ENCODE measurements around the gene FAM3A. TPM values are rescaled to one million over a fixed set of nuclear protein-coding genes. Genes with fewer than 3 reads are reported as not detected.
A peak's percentile ranks its signal among the peaks of the same experiment; 100 is the strongest.

FAM3A gene
- total and polyA plus RNA-seq, 10 of the 15 experiments (the other 5 are each of a cell fraction or from before 2014, with no cell fraction given), result 0.29 to 21.1 (median 11.4) TPM

- TF ChIP-seq, protein P1, sequence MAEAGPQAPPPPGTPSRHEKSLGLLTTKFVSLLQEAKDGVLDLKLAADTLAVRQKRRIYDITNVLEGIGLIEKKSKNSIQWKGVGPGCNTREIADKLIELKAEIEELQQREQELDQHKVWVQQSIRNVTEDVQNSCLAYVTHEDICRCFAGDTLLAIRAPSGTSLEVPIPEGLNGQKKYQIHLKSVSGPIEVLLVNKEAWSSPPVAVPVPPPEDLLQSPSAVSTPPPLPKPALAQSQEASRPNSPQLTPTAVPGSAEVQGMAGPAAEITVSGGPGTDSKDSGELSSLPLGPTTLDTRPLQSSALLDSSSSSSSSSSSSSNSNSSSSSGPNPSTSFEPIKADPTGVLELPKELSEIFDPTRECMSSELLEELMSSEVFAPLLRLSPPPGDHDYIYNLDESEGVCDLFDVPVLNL (IDR thresholded peaks at IDR 0.05; ENCODE audit: low read depth, low read length), result no peak
- TF ChIP-seq TBL1XR1 (IDR thresholded peaks at IDR 0.05; ENCODE audit: low read depth, low read length), result no peak
- TF ChIP-seq MEF2A (IDR thresholded peaks at IDR 0.05; ENCODE audit: insufficient read depth, low read depth, low read length), result no peak
- TF ChIP-seq GABPA (IDR thresholded peaks at IDR 0.05; ENCODE audit: low read depth), result no peak
- TF ChIP-seq RUNX3 (IDR thresholded peaks at IDR 0.05; ENCODE audit: low read length), result no peak
Measured at GRCh38 chrX:154481195-154481594, 34.8 kb downstream of the FAM3A start (continued).

DNA sequence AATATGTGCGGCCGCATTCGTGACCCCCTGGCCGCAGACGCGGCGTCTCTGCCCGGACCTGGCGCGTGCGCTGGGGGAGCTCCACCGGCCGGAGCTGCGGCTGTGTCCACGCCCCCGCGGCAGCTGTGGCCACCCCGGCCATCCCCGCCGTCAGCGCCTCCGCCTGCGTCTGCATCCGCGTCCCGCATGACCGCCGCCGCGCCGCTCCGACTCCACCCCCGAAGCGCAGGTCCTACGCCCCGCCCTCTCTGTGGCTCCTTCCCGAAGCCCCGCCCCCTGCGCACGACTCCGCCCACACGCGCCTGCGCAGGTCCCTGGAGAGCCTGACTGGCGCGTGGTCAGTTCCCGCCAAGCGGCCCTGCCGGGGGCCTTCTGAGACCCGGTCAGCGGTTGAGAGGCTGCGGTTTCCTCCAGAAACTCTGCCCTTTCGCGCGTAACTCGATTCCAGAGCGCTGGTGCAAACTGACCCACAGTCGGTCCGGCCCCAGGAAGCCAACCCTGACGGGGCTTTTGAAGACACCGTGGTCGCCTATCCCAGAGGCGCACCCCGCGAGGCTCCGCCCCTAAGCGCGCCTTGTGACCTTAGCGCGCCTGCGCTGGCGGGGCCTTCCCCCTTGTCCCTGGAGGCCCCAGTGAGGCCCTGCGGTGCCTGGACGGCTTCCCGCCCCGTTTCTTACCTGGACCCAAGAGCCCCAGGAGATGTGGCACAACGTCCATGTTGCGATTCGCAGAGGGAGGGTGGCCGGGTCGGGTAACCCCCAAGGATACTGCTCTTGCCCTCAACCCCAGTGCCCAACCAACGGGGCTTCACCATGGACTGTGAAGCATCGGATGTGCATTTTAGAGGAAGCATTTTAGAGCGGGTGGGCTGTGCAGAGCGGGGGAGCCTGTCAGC is 37.1 kb downstream of the FAM3A start, which contains the start of gene LAGE3:
Gene LAGE3 (minus strand): TSS at position 554 of the 895 bp plus-strand sequence. CDS start 366 bp downstream, at position 188.
- Histone ChIP-seq H4K20me1 (ENCODE audit: control insufficient read depth, insufficient read depth) (no peaks in the 10 kb centered on the region), H3K27me3 (replicated peaks in 1 of 2; ENCODE audit: control insufficient read depth in 2 of 2, insufficient read depth in 2 of 2, low read length in 1 of 2) (no peaks in the 10 kb centered on the region), H3K4me2 (ENCODE audit: control insufficient read depth, insufficient read depth) (peak within 1 kb of the TSS; percentile 94), H3K79me2 (ENCODE audit: control insufficient read depth, insufficient read depth, low read length) (no peaks in the 10 kb centered on the region; the same call in 1 of the 2 replicates), H2AFZ (ENCODE audit: control insufficient read depth, low read depth, low read length) (peak within 1 kb of the TSS; percentile 80), H3K9ac (ENCODE audit: control insufficient read depth, insufficient read depth, low read length) (peak within 1 kb of the TSS; percentile 57), H3K9me3 (replicated peaks; ENCODE audit: control insufficient read depth, insufficient read depth, low read length) (no peaks in the 10 kb centered on the region), H3K36me3 (ENCODE audit: control insufficient read depth in 2 of 2, insufficient read depth in 2 of 2, low read length in 1 of 2) (no peaks in the 10 kb centered on the region), H3K4me3 (peak within 1 kb of the TSS; percentile 58; the same call in 1 of the 2 replicates), H3K27ac (ENCODE audit: control insufficient read depth, insufficient read depth) (peak within 1 kb of the TSS; percentile 67), H3K4me1 (ENCODE audit: control insufficient read depth, insufficient read depth, low read length) (no peaks in the 10 kb centered on the region; the same call in 1 of the 2 replicates)
- intact Hi-C loops (cut with micrococcal nuclease; ENCODE audit: unreplicated experiment) (loop anchor here (2.0 to 5.0 kb wide), 3 partner anchors 38 to 68 kb away; partner anchors contain the start of genes FAM3A, GDI1 and TAFAZZIN), in situ Hi-C loops (cut with MboI) (no loop called here)
- WGBS (ENCODE audit: insufficient coverage, insufficient replicate concordance, low lambda C conversion rate, missing lambda C conversion rate), result 41% methylated on average over 77 of the region's 85 CpGs
- no peak for FAIRE-seq
- ChIA-PET CTCF (interaction anchor here (0.8 kb wide), 1 partner anchor 11 kb away, joined by 3 read pairs; the partner anchor contains the start of gene SLC10A3), RAD21 (ENCODE audit: unreplicated experiment) (interaction anchor here (0.6 to 0.8 kb wide), 4 partner anchors 8 to 49 kb away, joined by 3 to 6 read pairs (median 4); partner anchors contain the start of gene SLC10A3), SMC1A (ENCODE audit: uncharacterized antibody, unreplicated experiment) (interaction anchor here (0.6 kb wide), 1 partner anchor 409 kb away, joined by 3 read pairs; no protein-coding TSS in a partner anchor), POLR2A (interaction anchor here (0.5 to 1.4 kb wide), 7 partner anchors 8 to 48 kb away, joined by 3 to 7 read pairs (median 3); partner anchors contain the start of genes FAM3A, SLC10A3 and UBL4A)
- peak; percentile 64 for DNase-seq (ENCODE audit: low read depth, low spot score)
- no TSS peak for BruUV-seq (replicated peaks)
- peak; percentile 94 for ATAC-seq
- TF ChIP-seq IKZF2 (IDR thresholded peaks at IDR 0.05) (peak; percentile 16 to 17; a peak in 1 of 4 replicates), POU2F2 (IDR thresholded peaks at IDR 0.05; ENCODE audit: borderline replicate concordance, low read depth, low read length) (no peak), GATAD2B (conservative IDR thresholded peaks at IDR 0.05; ENCODE audit: low read depth) (peak; percentile 14; the same call in 1 of the 2 replicates), ZBTB40 (IDR thresholded peaks at IDR 0.05; ENCODE audit: borderline replicate concordance) (no peak), EGR1 (IDR thresholded peaks at IDR 0.05; ENCODE audit: borderline replicate concordance in 1 of 2, low read depth in 2 of 2, low read length in 2 of 2) (peak in 1 of 2 experiments; percentile 70; a peak in 2 of 3 replicates), ZNF274 (IDR thresholded peaks at IDR 0.05; ENCODE audit: insufficient read depth, insufficient read length) (no peak), ATF3 (IDR thresholded peaks at IDR 0.05; ENCODE audit: borderline replicate concordance, extremely low read depth, low read depth, low read length) (no peak), DPF2 (IDR thresholded peaks at IDR 0.05) (no peak)
- TF ChIP-seq, protein P2, sequence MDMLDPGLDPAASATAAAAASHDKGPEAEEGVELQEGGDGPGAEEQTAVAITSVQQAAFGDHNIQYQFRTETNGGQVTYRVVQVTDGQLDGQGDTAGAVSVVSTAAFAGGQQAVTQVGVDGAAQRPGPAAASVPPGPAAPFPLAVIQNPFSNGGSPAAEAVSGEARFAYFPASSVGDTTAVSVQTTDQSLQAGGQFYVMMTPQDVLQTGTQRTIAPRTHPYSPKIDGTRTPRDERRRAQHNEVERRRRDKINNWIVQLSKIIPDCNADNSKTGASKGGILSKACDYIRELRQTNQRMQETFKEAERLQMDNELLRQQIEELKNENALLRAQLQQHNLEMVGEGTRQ (IDR thresholded peaks at IDR 0.05; ENCODE audit: borderline replicate concordance, low read depth, low read length), result no peak
